ENCODE results near the gene RTP2. TPM values are rescaled to one million over a fixed set of nuclear protein-coding genes. Genes with fewer than 3 reads are reported as not detected.

The RTP2 gene
- total RNA-seq, 2 experiments from 2014 or later, result not detected

DNA sequence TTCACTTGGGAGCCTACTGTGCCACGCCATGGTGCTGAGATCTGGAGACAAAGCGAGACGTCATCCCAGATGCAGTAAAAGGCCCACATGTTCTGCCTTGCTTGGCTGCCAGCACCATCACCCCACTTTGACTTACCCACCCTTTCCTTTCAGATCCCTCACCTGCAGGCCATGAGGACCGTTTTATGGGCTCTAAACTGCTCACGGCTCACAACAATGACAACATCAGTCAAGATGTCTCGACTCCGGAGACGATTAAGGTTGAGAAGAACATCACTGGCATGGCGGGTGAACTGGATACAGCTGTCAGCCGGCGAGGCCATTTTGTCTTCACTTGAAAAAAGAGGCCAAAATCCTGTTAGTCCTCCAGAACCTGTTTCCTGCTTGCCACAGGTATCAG, 31.0 kb upstream of the RTP2 start:
- no peak for DNase-seq
- Mint-ChIP-seq H3K27ac (no peak overlapping the region), H3K9me3 (no peaks in the 10 kb centered on the region), H3K36me3 (ENCODE audit: low read depth) (peaks cover 51% of the 10 kb centered on the region), H3K4me3 (no peak overlapping the region), H3K27me3 (no peaks in the 10 kb centered on the region), H3K4me1 (ENCODE audit: low read depth) (peaks cover 6% of the 10 kb centered on the region)
- Histone ChIP-seq H3K27me3 (ENCODE audit: control insufficient read depth in 1 of 2, insufficient read depth in 2 of 2, low read length in 2 of 2) (no peaks in the 10 kb centered on the region), H3K9me3 (ENCODE audit: control insufficient read depth in 1 of 2, insufficient read depth in 1 of 2, low read length in 2 of 2) (no peaks in the 10 kb centered on the region), H3K4me1 (ENCODE audit: insufficient read depth, low read length) (peaks cover 21% of the 10 kb centered on the region), H3K36me3 (ENCODE audit: insufficient read depth, low read length) (peaks cover 40% of the 10 kb centered on the region), H3K27ac (ENCODE audit: low read depth in 1 of 2, low read length in 2 of 2) (no peak overlapping the region), H3K4me3 (ENCODE audit: low read length) (no peak overlapping the region)
- TF ChIP-seq, protein P1, sequence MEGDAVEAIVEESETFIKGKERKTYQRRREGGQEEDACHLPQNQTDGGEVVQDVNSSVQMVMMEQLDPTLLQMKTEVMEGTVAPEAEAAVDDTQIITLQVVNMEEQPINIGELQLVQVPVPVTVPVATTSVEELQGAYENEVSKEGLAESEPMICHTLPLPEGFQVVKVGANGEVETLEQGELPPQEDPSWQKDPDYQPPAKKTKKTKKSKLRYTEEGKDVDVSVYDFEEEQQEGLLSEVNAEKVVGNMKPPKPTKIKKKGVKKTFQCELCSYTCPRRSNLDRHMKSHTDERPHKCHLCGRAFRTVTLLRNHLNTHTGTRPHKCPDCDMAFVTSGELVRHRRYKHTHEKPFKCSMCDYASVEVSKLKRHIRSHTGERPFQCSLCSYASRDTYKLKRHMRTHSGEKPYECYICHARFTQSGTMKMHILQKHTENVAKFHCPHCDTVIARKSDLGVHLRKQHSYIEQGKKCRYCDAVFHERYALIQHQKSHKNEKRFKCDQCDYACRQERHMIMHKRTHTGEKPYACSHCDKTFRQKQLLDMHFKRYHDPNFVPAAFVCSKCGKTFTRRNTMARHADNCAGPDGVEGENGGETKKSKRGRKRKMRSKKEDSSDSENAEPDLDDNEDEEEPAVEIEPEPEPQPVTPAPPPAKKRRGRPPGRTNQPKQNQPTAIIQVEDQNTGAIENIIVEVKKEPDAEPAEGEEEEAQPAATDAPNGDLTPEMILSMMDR (IDR thresholded peaks at IDR 0.05), result no peak
- ChIA-PET CTCF (no interaction called here), POLR2A (no interaction called here)
- intact Hi-C loops (cut with DNase I, micrococcal nuclease), result no loop called here
- ATAC-seq (ENCODE audit: poor library complexity), result no peak

DNA sequence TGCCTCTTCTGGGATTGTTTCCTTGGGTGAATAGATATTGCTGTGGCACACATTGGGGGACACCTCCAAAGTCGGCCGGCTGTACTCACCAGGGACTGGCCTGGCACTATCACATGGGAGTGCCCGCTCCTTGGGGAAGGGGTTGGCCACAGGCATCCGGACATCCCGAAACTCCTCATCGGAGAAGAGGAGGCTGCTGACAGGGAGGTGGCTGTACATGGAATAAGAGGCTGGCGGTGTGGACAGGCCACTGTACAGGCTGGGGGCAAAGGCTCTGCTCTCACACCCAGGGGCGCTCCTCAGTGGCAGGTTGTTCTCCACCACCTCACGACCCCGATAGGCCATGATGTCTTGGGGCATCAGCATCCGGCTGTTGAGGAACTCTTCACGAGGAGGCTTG, 27.2 kb upstream of the RTP2 start:
- Mint-ChIP-seq H3K36me3 (ENCODE audit: low read depth) (peaks cover 78% of the 10 kb centered on the region), H3K9me3 (no peaks in the 10 kb centered on the region), H3K27ac (no peak overlapping the region), H3K4me1 (ENCODE audit: low read depth) (no peaks in the 10 kb centered on the region), H3K4me3 (no peak overlapping the region), H3K27me3 (no peaks in the 10 kb centered on the region)
- POLR2A ChIA-PET, result interaction anchor here (2.0 kb wide), 1 partner anchor 12 kb away, joined by 4 read pairs; no protein-coding TSS in a partner anchor
- Histone ChIP-seq H3K9me3 (ENCODE audit: control insufficient read depth in 1 of 2, insufficient read depth in 1 of 2, low read length in 2 of 2) (no peaks in the 10 kb centered on the region), H3K4me3 (ENCODE audit: low read length) (no peak overlapping the region), H3K4me1 (ENCODE audit: insufficient read depth, low read length) (no peaks in the 10 kb centered on the region), H3K27ac (ENCODE audit: low read depth in 1 of 2, low read length in 2 of 2) (no peak overlapping the region), H3K27me3 (ENCODE audit: control insufficient read depth in 1 of 2, insufficient read depth in 2 of 2, low read length in 2 of 2) (no peaks in the 10 kb centered on the region), H3K36me3 (ENCODE audit: insufficient read depth, low read length) (peaks cover 76% of the 10 kb centered on the region)
- intact Hi-C loops (cut with DNase I, micrococcal nuclease), result no loop called here
- ATAC-seq (ENCODE audit: poor library complexity) (no peak), DNase-seq (no peak)
- CTCF ChIA-PET, result no interaction called here
- TF ChIP-seq, protein P1 (IDR thresholded peaks at IDR 0.05), result no peak

DNA sequence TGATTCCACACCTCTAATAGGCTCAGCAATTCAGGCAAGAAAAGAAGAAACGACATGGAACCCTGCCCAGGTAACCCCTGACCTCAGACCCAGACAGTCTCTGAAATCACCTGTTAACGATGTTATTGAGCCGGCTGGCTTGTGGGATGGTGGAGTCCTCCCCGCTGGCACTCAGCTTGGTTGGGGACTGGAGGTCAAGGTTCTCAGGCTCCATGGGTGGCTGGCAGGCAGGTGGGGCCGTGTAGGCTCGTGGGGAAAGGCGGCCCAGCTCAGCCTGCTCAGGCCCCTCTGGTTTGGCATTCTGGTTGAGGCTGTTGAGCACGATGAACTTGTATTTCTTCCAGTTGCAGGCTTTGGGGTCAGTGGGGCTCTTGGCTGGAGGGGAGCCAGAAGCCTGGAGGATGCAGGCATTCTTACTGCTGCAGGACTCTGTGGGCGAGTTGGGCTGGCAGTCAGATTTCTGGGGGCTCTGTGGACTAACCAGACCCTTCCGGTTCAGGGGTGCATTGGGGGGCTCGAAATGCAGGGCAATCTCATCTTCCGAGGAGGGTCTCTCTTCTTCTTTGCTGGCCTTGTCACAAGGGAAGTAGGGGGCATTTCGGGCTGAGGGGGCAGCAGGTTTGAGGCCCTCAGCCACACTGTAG, 26.7 kb upstream of the RTP2 start:
- H3K27ac ChIP-seq (ENCODE audit: low read depth in 1 of 2, low read length in 2 of 2), result no peak overlapping the region
- DNase-seq, result no peak
- peaks cover 83% of the 10 kb centered on the region for H3K36me3 Mint-ChIP-seq (ENCODE audit: low read depth)

More for the DNA sequence above, 26.7 kb upstream of the RTP2 start:
- Mint-ChIP-seq H3K4me3 (no peak overlapping the region), H3K27me3 (no peaks in the 10 kb centered on the region), H3K27ac (no peak overlapping the region), H3K4me1 (ENCODE audit: low read depth) (no peaks in the 10 kb centered on the region), H3K9me3 (no peaks in the 10 kb centered on the region)
- POLR2A ChIA-PET, result no interaction called here
- Histone ChIP-seq H3K4me1 (ENCODE audit: insufficient read depth, low read length) (no peaks in the 10 kb centered on the region), H3K9me3 (ENCODE audit: control insufficient read depth in 1 of 2, insufficient read depth in 1 of 2, low read length in 2 of 2) (no peaks in the 10 kb centered on the region), H3K36me3 (ENCODE audit: insufficient read depth, low read length) (peaks cover 81% of the 10 kb centered on the region), H3K27me3 (ENCODE audit: control insufficient read depth in 1 of 2, insufficient read depth in 2 of 2, low read length in 2 of 2) (no peaks in the 10 kb centered on the region), H3K4me3 (ENCODE audit: low read length) (no peak overlapping the region)
- intact Hi-C loops (cut with DNase I, micrococcal nuclease), result no loop called here
- TF ChIP-seq, protein P1 (IDR thresholded peaks at IDR 0.05), result no peak
- CTCF ChIA-PET, result no interaction called here
- ATAC-seq (ENCODE audit: poor library complexity), result no peak

Measured in CD4-positive, alpha-beta T cell (primary cell).